ENCODE data around the gene JCAD. TPM values are rescaled to one million over a fixed set of nuclear protein-coding genes. Genes with fewer than 3 reads are reported as not detected.

The JCAD gene
- total and polyA plus RNA-seq, 2 of the 8 experiments (the other 6 are each of a cell fraction or from before 2014, with no cell fraction given): 0.56 to 5.2 TPM

DNA sequence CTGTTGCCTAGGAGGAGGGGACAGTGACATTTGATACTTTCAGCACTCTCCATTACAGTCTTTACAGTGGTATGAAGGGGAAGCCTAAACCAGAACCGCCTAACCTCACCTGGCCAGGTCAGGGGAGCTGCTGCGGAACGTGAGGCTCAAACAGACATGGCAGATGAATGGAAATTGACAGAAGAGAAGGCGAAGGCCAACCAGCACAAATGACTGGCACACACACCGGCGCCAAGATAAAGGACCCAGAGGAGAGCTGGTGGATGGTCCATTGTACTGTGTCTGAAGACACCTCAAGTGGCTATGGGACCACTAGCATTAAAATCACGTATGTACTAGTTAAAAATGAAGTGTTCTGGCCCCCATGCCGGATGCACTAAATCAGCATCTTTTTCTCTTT lies 53.0 kb downstream of the JCAD start:
- no peaks in the 10 kb centered on the region for H3K79me2 ChIP-seq (ENCODE audit: control insufficient read depth in 1 of 2, insufficient read depth in 2 of 2, low read length in 2 of 2)
- H2AFZ ChIP-seq (ENCODE audit: low read length): no peak overlapping the region; the same call in 1 of the 2 replicates
- CTCF ChIA-PET (ENCODE audit: partially characterized antibody): interaction anchor here (0.6 to 1.0 kb wide), 2 partner anchors 8 to 527 kb away, joined by 3 to 4 read pairs; no protein-coding TSS in a partner anchor
- no peak overlapping the region for H3K56ac ChIP-seq (replicated peaks; ENCODE audit: insufficient read length, low read depth, low read length)
- H2AK5ac ChIP-seq (ENCODE audit: low read depth, low read length): no peak overlapping the region
- H3K36me3 ChIP-seq (ENCODE audit: control insufficient read depth in 2 of 4, insufficient read depth in 4 of 4, low read length in 3 of 4): no peaks in the 10 kb centered on the region
- POLR2A ChIA-PET (ENCODE audit: partially characterized antibody): no interaction called here
- no peaks in the 10 kb centered on the region for H4K20me1 ChIP-seq (replicated peaks in 1 of 2; ENCODE audit: control insufficient read depth in 1 of 2, insufficient read depth in 2 of 2, low read length in 2 of 2)
- H2BK15ac ChIP-seq (ENCODE audit: low read length): no peak overlapping the region
- no peaks in the 10 kb centered on the region for H3K27me3 ChIP-seq (replicated peaks in 1 of 4; ENCODE audit: control insufficient read depth in 3 of 4, extremely low read depth in 1 of 4, insufficient read depth in 3 of 4, low read length in 3 of 4)
- no peak for TF ChIP-seq POLR2A (IDR thresholded peaks at IDR 0.05; ENCODE audit: control extremely low read depth in 1 of 2, low read depth in 2 of 2, low read length in 2 of 2)
- TF ChIP-seq NRF1 (IDR thresholded peaks at IDR 0.05; ENCODE audit: low read depth, low read length): no peak
- no peak for TF ChIP-seq BCL11A (IDR thresholded peaks at IDR 0.05; ENCODE audit: low read depth in 2 of 2, low read length in 2 of 2)
- no peak for TF ChIP-seq SP1 (IDR thresholded peaks at IDR 0.05; ENCODE audit: low read depth, low read length)
- TF ChIP-seq SRF (IDR thresholded peaks at IDR 0.05; ENCODE audit: low read depth, low read length): no peak
- no peak for TF ChIP-seq RAD21 (IDR thresholded peaks at IDR 0.05 in 1 of 2, conservative IDR thresholded peaks at IDR 0.05 in 1 of 2; ENCODE audit: low read depth in 2 of 2, low read length in 2 of 2)
- no peak for TF ChIP-seq E2F6 (IDR thresholded peaks at IDR 0.05)
- no peak for TF ChIP-seq POLR2AphosphoS5 (IDR thresholded peaks at IDR 0.05; ENCODE audit: low read depth, low read length)
- no peak for TF ChIP-seq POU5F1 (IDR thresholded peaks at IDR 0.05; ENCODE audit: low read depth, low read length)
- TF ChIP-seq CTBP2 (IDR thresholded peaks at IDR 0.05; ENCODE audit: borderline replicate concordance, insufficient read depth, insufficient read length, low read length): no peak
- TF ChIP-seq BACH1 (IDR thresholded peaks at IDR 0.05; ENCODE audit: low read length): no peak
- TF ChIP-seq GTF2F1 (IDR thresholded peaks at IDR 0.05; ENCODE audit: borderline replicate concordance, low read depth, low read length): no peak
- TF ChIP-seq, protein P1, sequence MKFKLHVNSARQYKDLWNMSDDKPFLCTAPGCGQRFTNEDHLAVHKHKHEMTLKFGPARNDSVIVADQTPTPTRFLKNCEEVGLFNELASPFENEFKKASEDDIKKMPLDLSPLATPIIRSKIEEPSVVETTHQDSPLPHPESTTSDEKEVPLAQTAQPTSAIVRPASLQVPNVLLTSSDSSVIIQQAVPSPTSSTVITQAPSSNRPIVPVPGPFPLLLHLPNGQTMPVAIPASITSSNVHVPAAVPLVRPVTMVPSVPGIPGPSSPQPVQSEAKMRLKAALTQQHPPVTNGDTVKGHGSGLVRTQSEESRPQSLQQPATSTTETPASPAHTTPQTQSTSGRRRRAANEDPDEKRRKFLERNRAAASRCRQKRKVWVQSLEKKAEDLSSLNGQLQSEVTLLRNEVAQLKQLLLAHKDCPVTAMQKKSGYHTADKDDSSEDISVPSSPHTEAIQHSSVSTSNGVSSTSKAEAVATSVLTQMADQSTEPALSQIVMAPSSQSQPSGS (IDR thresholded peaks at IDR 0.05; ENCODE audit: low read length): no peak
- DNase-seq (ENCODE audit: low read depth in 1 of 2, low spot score in 2 of 2): no peak
- no peak overlapping the region for H4K91ac ChIP-seq (replicated peaks; ENCODE audit: insufficient read length, low read length)
- no peak overlapping the region for H3K18ac ChIP-seq (ENCODE audit: extremely low read depth, low read length)
- 0 out of 7 replicates have a peak, but pooled peaks cover 0 to 2% (median 0%) of the 10 kb centered on the region in 4 experiments for H3K4me1 ChIP-seq (replicated peaks in 1 of 4; ENCODE audit: control insufficient read depth in 3 of 4, insufficient read depth in 4 of 4, low read length in 3 of 4)
- no peak overlapping the region for H2BK20ac ChIP-seq (ENCODE audit: low read length)
- no peak overlapping the region for H3K4me2 ChIP-seq (ENCODE audit: insufficient read depth in 1 of 2, low read depth in 2 of 2, low read length in 2 of 2)
- no peak overlapping the region for H2BK12ac ChIP-seq (ENCODE audit: low read depth, low read length)
- H2BK5ac ChIP-seq (ENCODE audit: low read depth, low read length): no peak overlapping the region
- no peak overlapping the region for H3K9ac ChIP-seq (replicated peaks in 1 of 4; ENCODE audit: extremely low read depth in 1 of 4, low read depth in 3 of 4, low read length in 3 of 4)
- FAIRE-seq: no peak
- H3K23me2 ChIP-seq (ENCODE audit: low read depth, low read length): no peaks in the 10 kb centered on the region
- no peak overlapping the region for H3K4me3 ChIP-seq (ENCODE audit: extremely low read depth in 1 of 4, insufficient read depth in 2 of 4, low read depth in 3 of 4, low read length in 4 of 4)
- WGBS, 2 experiments (ENCODE audit: extremely low coverage in 1 of 2, insufficient coverage in 1 of 2, insufficient read length in 1 of 2, insufficient replicate concordance in 2 of 2, low coverage in 1 of 2, low lambda C conversion rate in 2 of 2, missing lambda C conversion rate in 1 of 2): 86% methylated on average over 8 of the region's 8 CpGs; no CpG with 5 or more reads in 1 of the 2 experiments
- no peaks in the 10 kb centered on the region for H3K9me3 ChIP-seq (ENCODE audit: insufficient read depth in 2 of 2, low read depth in 1 of 2, low read length in 1 of 2)
- no peak overlapping the region for H4K8ac ChIP-seq (ENCODE audit: extremely low read depth, insufficient read depth, low read length)
- no peaks in the 10 kb centered on the region for H3K79me1 ChIP-seq (ENCODE audit: low read depth, low read length)
- H3K14ac ChIP-seq (ENCODE audit: insufficient read length): no peak overlapping the region
- no peak overlapping the region for H2BK120ac ChIP-seq (replicated peaks; ENCODE audit: low read depth, low read length)
- no peak overlapping the region for H4K5ac ChIP-seq (ENCODE audit: insufficient read length, low read depth, low read length)
- no peak overlapping the region for H3K4ac ChIP-seq (replicated peaks; ENCODE audit: insufficient read length, low read depth, low read length)
- H3K27ac ChIP-seq (ENCODE audit: low read depth, low read length): no peak overlapping the region
- no peak overlapping the region for H3K23ac ChIP-seq (ENCODE audit: insufficient read length)
